Glutamatergic neuron (in vitro differentiated cells): Measurements from ENCODE around the gene SOX18. TPM values are rescaled to one million over a fixed set of nuclear protein-coding genes. Genes with fewer than 3 reads are reported as not detected.
A peak's percentile ranks its signal among the peaks of the same experiment; 100 is the strongest.

Experiments used
- DNase-seq: peaks from one replicate; pipeline ENCODE4 v3.0.0; 2022
- H3K27ac Mint-ChIP-seq: one replicate; pipeline ENCODE4 v1.8.0; 2020; ENCODE audit warnings: mild to moderate bottlenecking, mixed read lengths, inconsistent platforms; ENCODE audit not compliant: unreplicated experiment
- H3K27me3 Mint-ChIP-seq: one replicate; pipeline ENCODE4 v1.8.0; 2020; ENCODE audit warnings: mild to moderate bottlenecking, moderate library complexity, mixed read lengths, inconsistent platforms; ENCODE audit not compliant: unreplicated experiment
- H3K36me3 Mint-ChIP-seq: one replicate; pipeline ENCODE4 v1.8.0; 2020; ENCODE audit warnings: mild to moderate bottlenecking, mixed read lengths, inconsistent platforms; ENCODE audit not compliant: unreplicated experiment
- H3K4me1 Mint-ChIP-seq: one replicate; pipeline ENCODE4 v1.8.0; 2020; ENCODE audit warnings: mild to moderate bottlenecking, low read depth, mixed read lengths, inconsistent platforms; ENCODE audit not compliant: unreplicated experiment
- H3K4me3 Mint-ChIP-seq: one replicate; pipeline ENCODE4 v1.8.0; 2020; ENCODE audit warnings: mild to moderate bottlenecking, mixed read lengths, inconsistent platforms; ENCODE audit not compliant: unreplicated experiment
- H3K9me3 Mint-ChIP-seq: one replicate; pipeline ENCODE4 v1.8.0; 2020; ENCODE audit warnings: mild to moderate bottlenecking, moderate library complexity, mixed read lengths, inconsistent platforms; ENCODE audit not compliant: unreplicated experiment
- total RNA-seq: library from RNA; stranded (reverse); fragmentation: NEBNext Ultra II Directional; extraction: Animal tissue kit (Norgen Biotek cat#: 25700); gene quantifications from one replicate; pipeline ENCODE4 v1.2.1, GENCODE V29; 2021; ENCODE audit not compliant: unreplicated experiment
- TF ChIP-seq, protein P1 (sequence below): fragments of 200-600 bp; sonication (generic); IDR thresholded peaks from one replicate; pipeline ENCODE4 v1.5.0; 2021; ENCODE audit not compliant: partially characterized antibody, unreplicated experiment

Gene SOX18
- total RNA-seq, 1 donor from 2014 or later, result 0.66 TPM

DNA sequence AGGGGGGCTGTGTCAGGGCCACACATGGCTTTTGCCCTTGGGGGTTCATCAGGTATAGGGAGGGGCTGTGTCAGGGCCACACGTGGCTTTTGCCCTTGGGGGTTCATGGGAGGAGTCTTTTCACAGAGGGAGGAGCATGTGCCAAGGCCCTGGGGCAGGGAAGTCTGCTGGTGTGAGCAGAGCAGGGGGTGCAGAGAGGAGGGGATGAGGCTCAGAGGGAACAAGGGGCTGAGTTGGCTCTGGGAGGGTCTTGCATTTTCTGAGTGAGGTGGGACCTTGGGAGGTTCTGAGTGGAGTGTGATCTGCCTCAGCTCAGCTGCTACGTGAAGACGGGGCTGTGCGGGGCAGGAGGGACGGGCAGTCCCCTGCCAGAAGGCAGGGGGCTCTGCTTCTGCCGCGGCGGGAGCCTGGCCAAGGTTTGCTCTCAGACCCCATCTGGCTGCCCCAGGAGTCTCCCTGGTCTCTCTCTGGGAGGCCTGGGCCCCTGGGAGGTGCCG is 6.0 kb upstream of the SOX18 start:
- Mint-ChIP-seq H3K27me3 (peaks cover 18% of the 10 kb centered on the region), H3K4me3 (peak overlapping the region; percentile 62), H3K9me3 (peaks cover 2% of the 10 kb centered on the region), H3K36me3 (no peaks in the 10 kb centered on the region), H3K27ac (no peak overlapping the region), H3K4me1 (peaks cover 6% of the 10 kb centered on the region)
- TF ChIP-seq, protein P1, sequence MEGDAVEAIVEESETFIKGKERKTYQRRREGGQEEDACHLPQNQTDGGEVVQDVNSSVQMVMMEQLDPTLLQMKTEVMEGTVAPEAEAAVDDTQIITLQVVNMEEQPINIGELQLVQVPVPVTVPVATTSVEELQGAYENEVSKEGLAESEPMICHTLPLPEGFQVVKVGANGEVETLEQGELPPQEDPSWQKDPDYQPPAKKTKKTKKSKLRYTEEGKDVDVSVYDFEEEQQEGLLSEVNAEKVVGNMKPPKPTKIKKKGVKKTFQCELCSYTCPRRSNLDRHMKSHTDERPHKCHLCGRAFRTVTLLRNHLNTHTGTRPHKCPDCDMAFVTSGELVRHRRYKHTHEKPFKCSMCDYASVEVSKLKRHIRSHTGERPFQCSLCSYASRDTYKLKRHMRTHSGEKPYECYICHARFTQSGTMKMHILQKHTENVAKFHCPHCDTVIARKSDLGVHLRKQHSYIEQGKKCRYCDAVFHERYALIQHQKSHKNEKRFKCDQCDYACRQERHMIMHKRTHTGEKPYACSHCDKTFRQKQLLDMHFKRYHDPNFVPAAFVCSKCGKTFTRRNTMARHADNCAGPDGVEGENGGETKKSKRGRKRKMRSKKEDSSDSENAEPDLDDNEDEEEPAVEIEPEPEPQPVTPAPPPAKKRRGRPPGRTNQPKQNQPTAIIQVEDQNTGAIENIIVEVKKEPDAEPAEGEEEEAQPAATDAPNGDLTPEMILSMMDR, result no peak
- no peak for DNase-seq

DNA sequence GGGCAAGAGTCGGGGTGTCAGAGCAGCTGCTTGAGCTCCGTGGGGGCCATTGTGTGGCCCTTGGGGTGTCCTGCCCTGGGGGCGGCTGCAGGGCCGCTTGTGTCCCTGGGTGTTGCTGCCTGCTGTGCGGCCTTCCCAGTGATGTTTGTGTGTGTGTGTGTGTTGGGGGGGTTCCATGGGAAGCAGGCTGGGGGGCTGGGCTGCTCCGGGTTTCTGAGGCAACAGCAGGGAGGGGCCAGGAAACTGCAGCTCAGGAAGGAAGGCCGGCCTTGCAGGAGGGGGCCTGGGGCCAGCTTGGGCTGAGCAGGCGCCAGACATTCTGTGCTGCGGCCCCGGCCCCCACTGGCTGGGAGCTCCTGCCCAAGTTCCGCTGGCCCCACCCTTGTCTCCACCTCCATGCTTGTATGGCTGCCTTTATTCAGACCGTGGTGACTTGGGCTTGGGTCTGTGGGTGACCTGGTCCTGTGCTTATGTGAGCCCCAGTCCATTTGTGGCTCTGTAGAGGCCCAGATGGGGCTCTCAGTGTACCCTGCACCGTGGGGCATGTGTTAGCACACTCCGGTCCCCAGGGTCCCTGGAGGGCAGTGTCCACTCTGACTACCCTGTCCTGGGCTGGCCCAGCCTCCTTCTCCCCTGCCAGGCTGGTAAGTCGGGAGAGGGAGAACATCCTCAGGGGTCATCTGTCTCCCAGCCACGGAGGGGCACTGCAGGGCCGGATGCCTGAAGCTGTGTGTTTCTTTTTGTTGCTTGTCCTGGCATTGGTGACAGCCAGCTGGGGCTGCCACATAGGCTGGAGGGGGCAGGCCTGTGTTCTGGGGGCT is 4.6 kb upstream of the SOX18 start:
- DNase-seq, result no peak
- peaks cover 2% of the 10 kb centered on the region for H3K9me3 Mint-ChIP-seq
- no peak overlapping the region for H3K4me3 Mint-ChIP-seq
- TF ChIP-seq, protein P1, result no peak
- H3K27me3 Mint-ChIP-seq, result peaks cover 18% of the 10 kb centered on the region
- no peak overlapping the region for H3K27ac Mint-ChIP-seq
- H3K36me3 Mint-ChIP-seq, result no peaks in the 10 kb centered on the region
- H3K4me1 Mint-ChIP-seq, result peaks cover 6% of the 10 kb centered on the region

DNA sequence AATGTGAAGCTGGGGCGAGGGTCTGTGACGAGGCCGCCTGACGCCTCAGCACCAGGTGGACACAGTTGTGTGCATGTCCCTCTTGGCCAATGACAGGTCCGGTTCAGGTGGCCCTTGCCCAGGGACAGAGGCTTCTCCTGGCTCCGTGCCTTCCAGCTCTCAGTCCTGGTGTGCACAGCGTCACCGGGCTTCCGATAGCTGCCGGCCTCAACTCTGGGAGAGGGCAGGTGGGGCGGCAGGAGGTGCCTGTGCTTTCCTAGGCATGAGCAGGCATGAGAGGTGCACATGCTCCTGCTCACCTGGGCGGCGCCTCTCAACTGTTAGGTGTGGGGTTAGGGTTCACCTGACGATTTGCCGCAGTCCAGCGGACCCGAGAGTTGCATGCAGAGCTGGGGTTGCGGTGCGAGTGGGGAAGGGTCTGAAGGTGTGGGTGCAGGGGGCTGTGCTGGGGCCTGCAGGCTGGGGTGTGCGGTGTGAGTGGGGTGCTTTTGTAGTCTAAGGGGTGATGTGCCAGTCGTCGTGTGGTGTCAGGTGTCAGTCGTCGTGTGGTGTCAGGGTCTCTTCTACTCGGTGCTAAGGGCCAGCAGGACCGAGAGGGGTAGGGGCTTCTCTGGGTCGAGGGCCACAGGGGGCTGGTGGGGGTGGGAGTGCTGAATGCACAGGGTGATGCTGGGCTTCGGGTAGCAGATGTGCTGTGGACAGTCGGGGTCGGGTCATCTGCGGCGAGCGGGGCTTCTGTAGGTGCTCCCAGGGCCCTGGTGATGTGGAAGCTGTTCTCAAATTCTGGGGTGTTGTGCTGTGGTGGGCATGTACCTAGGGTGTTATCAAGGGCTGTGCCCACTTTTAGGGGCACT is 3.8 kb upstream of the SOX18 start:
- TF ChIP-seq, protein P1, result no peak
- Mint-ChIP-seq H3K36me3 (no peaks in the 10 kb centered on the region), H3K27ac (no peak overlapping the region), H3K4me3 (no peak overlapping the region), H3K27me3 (peaks cover 18% of the 10 kb centered on the region), H3K9me3 (peaks cover 2% of the 10 kb centered on the region), H3K4me1 (peaks cover 6% of the 10 kb centered on the region)
- DNase-seq, result no peak

DNA sequence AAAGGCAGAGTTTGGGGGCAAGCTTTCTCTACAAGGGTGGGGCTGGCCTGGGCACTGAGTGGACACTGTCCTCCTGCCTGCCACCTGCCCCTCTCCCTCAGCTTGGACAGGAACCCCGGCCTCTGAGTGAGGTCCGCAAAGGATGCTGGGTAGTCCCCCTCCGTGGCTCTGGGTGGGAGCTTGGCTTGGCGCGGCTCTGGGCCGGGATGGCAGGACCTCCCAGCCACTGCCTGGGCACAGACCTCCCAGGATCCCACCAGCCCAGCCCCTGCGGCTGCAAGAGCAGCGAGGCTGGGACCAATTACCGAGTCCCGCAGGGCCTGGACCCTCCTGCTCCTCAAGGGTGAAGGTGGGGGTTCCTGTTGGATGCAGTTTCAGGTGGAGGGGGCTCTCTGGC is 2.9 kb upstream of the SOX18 start:
- TF ChIP-seq, protein P1, result no peak
- peaks cover 6% of the 10 kb centered on the region for H3K4me1 Mint-ChIP-seq
- H3K36me3 Mint-ChIP-seq, result no peaks in the 10 kb centered on the region
- no peak overlapping the region for H3K4me3 Mint-ChIP-seq
- H3K27me3 Mint-ChIP-seq, result peaks cover 18% of the 10 kb centered on the region
- H3K9me3 Mint-ChIP-seq, result peaks cover 2% of the 10 kb centered on the region
- no peak overlapping the region for H3K27ac Mint-ChIP-seq
- no peak for DNase-seq
